ENCODE data around the gene CNDP1.

The CNDP1 gene

GRCh38 chr18:74609535-74609934 is 75.2 kb downstream of the CNDP1 start:
- no peak for TF ChIP-seq CTCF (IDR thresholded peaks at IDR 0.05; ENCODE audit: insufficient read depth, low read depth, low read length, missing control alignments)
- no peak overlapping the region for H3K4me3 ChIP-seq (ENCODE audit: low read depth, low read length)
- no peak for DNase-seq (ENCODE audit: low read depth)

GRCh38 chr18:74610051-74610615 is 75.8 kb downstream of the CNDP1 start:
- TF ChIP-seq CTCF (IDR thresholded peaks at IDR 0.05; ENCODE audit: insufficient read depth, low read depth, low read length, missing control alignments) = no peak
- peak; percentile 17 for DNase-seq (ENCODE audit: low read depth)
- H3K4me3 ChIP-seq (ENCODE audit: low read depth, low read length) = no peak overlapping the region

- no peak overlapping the region for H3K4me3 ChIP-seq (ENCODE audit: low read depth, low read length)
- DNase-seq (ENCODE audit: low read depth) = no peak
- TF ChIP-seq CTCF (IDR thresholded peaks at IDR 0.05; ENCODE audit: insufficient read depth, low read depth, low read length, missing control alignments) = no peak
Observed at GRCh38 chr18:74610860-74611259, 76.6 kb downstream of the CNDP1 start.

- TF ChIP-seq CTCF (IDR thresholded peaks at IDR 0.05; ENCODE audit: insufficient read depth, low read depth, low read length, missing control alignments) = no peak
Observed at GRCh38 chr18:74611765-74612164, 77.5 kb downstream of the CNDP1 start.

GRCh38 chr18:74613381-74613780 is 79.1 kb downstream of the CNDP1 start:
- no peak overlapping the region for H3K4me3 ChIP-seq (ENCODE audit: low read depth, low read length)
- DNase-seq (ENCODE audit: low read depth) = peak; percentile 40

More at GRCh38 chr18:74611765-74612164, 77.5 kb downstream of the CNDP1 start:
- DNase-seq (ENCODE audit: low read depth) = no peak
- H3K4me3 ChIP-seq (ENCODE audit: low read depth, low read length) = no peak overlapping the region

GRCh38 chr18:74616494-74616893 is 82.2 kb downstream of the CNDP1 start:
- H3K4me3 ChIP-seq (ENCODE audit: low read depth, low read length) = no peak overlapping the region
- TF ChIP-seq CTCF (IDR thresholded peaks at IDR 0.05; ENCODE audit: insufficient read depth, low read depth, low read length, missing control alignments) = no peak
- DNase-seq (ENCODE audit: low read depth) = no peak

More at GRCh38 chr18:74613381-74613780, 79.1 kb downstream of the CNDP1 start:
- no peak for TF ChIP-seq CTCF (IDR thresholded peaks at IDR 0.05; ENCODE audit: insufficient read depth, low read depth, low read length, missing control alignments)

- no peak for DNase-seq (ENCODE audit: low read depth)
- H3K4me3 ChIP-seq (ENCODE audit: low read depth, low read length) = no peak overlapping the region
- TF ChIP-seq CTCF (IDR thresholded peaks at IDR 0.05; ENCODE audit: insufficient read depth, low read depth, low read length, missing control alignments) = no peak
Observed at GRCh38 chr18:74617486-74617885, 83.2 kb downstream of the CNDP1 start.
